Left lung (tissue), 10 donors: ENCODE measurements around the gene CFAP73. TPM values are rescaled to one million over a fixed set of nuclear protein-coding genes. Genes with fewer than 3 reads are reported as not detected.
A peak's percentile ranks its signal among the peaks of the same experiment; 100 is the strongest.

Experiments used
- ATAC-seq: fragments of 200-7000 bp; cut with Tn5 transposase; one replicate; pipeline ENCODE4 v1.9.1; 2020; ENCODE audit warnings: moderate library complexity
- DNase-seq, 4 donors: peaks; one replicate each; pipeline ENCODE4 v3.0.0-alpha.2; 2013 to 2020
- H3K27ac ChIP-seq, 2 donors: fragments of 200-600 bp; sonication (generic) in 1 of 2; one replicate each; pipeline versions ENCODE4 v1.5.0 to v1.8.0; 2020 to 2021
- H3K27me3 ChIP-seq, 2 donors: fragments of 200-600 bp; sonication (generic) in 1 of 2; one replicate each; pipeline versions ENCODE4 v1.5.0 to v1.8.0; 2020 to 2021
- H3K36me3 ChIP-seq, 2 donors: fragments of 200-600 bp; sonication (generic) in 1 of 2; one replicate each; pipeline versions ENCODE4 v1.5.0 to v1.8.0; 2020 to 2021
- H3K4me1 ChIP-seq, 2 donors: fragments of 200-600 bp; one replicate each; pipeline ENCODE4 v1.8.0; 2021
- H3K4me3 ChIP-seq, 2 donors: fragments of 200-600 bp; sonication (generic) in 1 of 2; one replicate each; pipeline versions ENCODE4 v1.5.0 to v1.8.0; 2020 to 2021; ENCODE audit warnings: mild to moderate bottlenecking in 1 of 2
- H3K9me3 ChIP-seq, 2 donors: fragments of 200-600 bp; sonication (generic) in 1 of 2; one replicate each; pipeline versions ENCODE4 v1.5.0 to v1.8.0; 2020 to 2021
- CTCF ChIP-seq, 2 donors: fragments of 200-600 bp; sonication (generic) in 1 of 2; IDR thresholded peaks; one replicate each; pipeline versions ENCODE4 v1.5.0 to v1.8.0; 2021; ENCODE audit warnings: antibody characterized with exemption in 2 of 2
- intact Hi-C, 2 donors: fragments of 100-400 bp; cut with DNase I; formaldehyde crosslinking; loops; one replicate each; pipeline versions ENCODE4 v1.11.2 to v1.14.2; 2022
- polyA plus RNA-seq, 6 donors: library from polyadenylated mRNA; unstranded; fragments of 120-200 nt; gene quantifications; one replicate each; pipeline ENCODE4 v1.2.1, GENCODE V29; 2013; ENCODE audit not compliant: insufficient read length in 6 of 6
- total RNA-seq, 2 donors: library from RNA; stranded (reverse); fragmentation: NEBNext Ultra II Directional; extraction: Animal tissue kit (Norgen Biotek cat#: 25700); gene quantifications; one replicate each; pipeline ENCODE4 v1.2.1, GENCODE V29; 2021
- donor health status: DM: no; HTN: yes; CAD: no.
- donor health status: DM: no; HTN: no; CAD: no.

Gene CFAP73
- total and polyA plus RNA-seq, 8 donors, result 0.66 to 5.4 (median 3.6) TPM; not detected in 1

GRCh38 chr12:113142173-113142885, 7.2 kb upstream of the CFAP73 start:
- no peak for TF ChIP-seq CTCF (IDR thresholded peaks at IDR 0.05)
- Histone ChIP-seq H3K36me3 (no peaks in the 10 kb centered on the region), H3K4me3 (no peak overlapping the region), H3K4me1 (peaks cover 0 to 14% of the 10 kb centered on the region in 2 donors), H3K9me3 (no peaks in the 10 kb centered on the region), H3K27ac (peak overlapping the region in 1 of 2 donors; percentile 50), H3K27me3 (peaks cover 0 to 30% of the 10 kb centered on the region in 2 donors)
- peak; percentile 59 for ATAC-seq
- intact Hi-C loops, result no loop called here
- DNase-seq, result peak in 1 of 4 donors; percentile 51

- no peak for TF ChIP-seq CTCF (IDR thresholded peaks at IDR 0.05)
- Histone ChIP-seq H3K36me3 (no peaks in the 10 kb centered on the region), H3K4me3 (no peak overlapping the region), H3K27ac (peak overlapping the region in 1 of 2 donors; percentile 50), H3K27me3 (peaks cover 0 to 26% of the 10 kb centered on the region in 2 donors), H3K9me3 (no peaks in the 10 kb centered on the region), H3K4me1 (peaks cover 0 to 14% of the 10 kb centered on the region in 2 donors)
- DNase-seq, result no peak
- intact Hi-C loops, result no loop called here
- ATAC-seq, result peak; percentile 58
These were observed 6.6 kb upstream of the CFAP73 start for GRCh38 chr12:113142886-113143332.

GRCh38 chr12:113143959-113144358, 5.6 kb upstream of the CFAP73 start:
- Histone ChIP-seq H3K4me1 (peaks cover 0 to 14% of the 10 kb centered on the region in 2 donors), H3K27ac (no peak overlapping the region), H3K9me3 (no peaks in the 10 kb centered on the region), H3K36me3 (no peaks in the 10 kb centered on the region), H3K4me3 (no peak overlapping the region), H3K27me3 (peaks cover 0 to 29% of the 10 kb centered on the region in 2 donors)
- intact Hi-C loops, result no loop called here
- DNase-seq (no peak), ATAC-seq (no peak)
- TF ChIP-seq CTCF (IDR thresholded peaks at IDR 0.05), result no peak

- no peaks in the 10 kb centered on the region for H3K36me3 ChIP-seq
- H3K27ac ChIP-seq, result no peak overlapping the region
- no peak for TF ChIP-seq CTCF (IDR thresholded peaks at IDR 0.05)
- peaks cover 0 to 14% of the 10 kb centered on the region in 2 donors for H3K4me1 ChIP-seq
- DNase-seq, result no peak
- no peak overlapping the region for H3K4me3 ChIP-seq
- H3K27me3 ChIP-seq, result peaks cover 0 to 37% of the 10 kb centered on the region in 2 donors
- intact Hi-C loops, result no loop called here
- no peaks in the 10 kb centered on the region for H3K9me3 ChIP-seq
- no peak for ATAC-seq
These were observed 4.7 kb upstream of the CFAP73 start for GRCh38 chr12:113144806-113145205.

- Histone ChIP-seq H3K4me1 (peaks cover 0 to 14% of the 10 kb centered on the region in 2 donors), H3K4me3 (no peak overlapping the region), H3K36me3 (no peaks in the 10 kb centered on the region), H3K9me3 (no peaks in the 10 kb centered on the region), H3K27ac (no peak overlapping the region), H3K27me3 (peaks cover 0 to 48% of the 10 kb centered on the region in 2 donors)
- TF ChIP-seq CTCF (IDR thresholded peaks at IDR 0.05), result no peak
- ATAC-seq (no peak), DNase-seq (no peak)
- intact Hi-C loops, result no loop called here
These were observed 3.6 kb upstream of the CFAP73 start for GRCh38 chr12:113145720-113146551.
